CD4-positive, alpha-beta T cell treated with Interleukin-6 for 4 hours (primary cell): Measurements from ENCODE around the gene SYNDIG1.
"Not testable (repeated sequence)": the region's sequence is repeated elsewhere in the genome, so short reads cannot be mapped to it uniquely, and the experiment has no call there.

ENCODE experiments used
- DNase-seq: peaks from one replicate; pipeline ENCODE4 v3.0.0-alpha.2; 2020; ENCODE audit warnings: mixed read lengths

The SYNDIG1 gene

DNA sequence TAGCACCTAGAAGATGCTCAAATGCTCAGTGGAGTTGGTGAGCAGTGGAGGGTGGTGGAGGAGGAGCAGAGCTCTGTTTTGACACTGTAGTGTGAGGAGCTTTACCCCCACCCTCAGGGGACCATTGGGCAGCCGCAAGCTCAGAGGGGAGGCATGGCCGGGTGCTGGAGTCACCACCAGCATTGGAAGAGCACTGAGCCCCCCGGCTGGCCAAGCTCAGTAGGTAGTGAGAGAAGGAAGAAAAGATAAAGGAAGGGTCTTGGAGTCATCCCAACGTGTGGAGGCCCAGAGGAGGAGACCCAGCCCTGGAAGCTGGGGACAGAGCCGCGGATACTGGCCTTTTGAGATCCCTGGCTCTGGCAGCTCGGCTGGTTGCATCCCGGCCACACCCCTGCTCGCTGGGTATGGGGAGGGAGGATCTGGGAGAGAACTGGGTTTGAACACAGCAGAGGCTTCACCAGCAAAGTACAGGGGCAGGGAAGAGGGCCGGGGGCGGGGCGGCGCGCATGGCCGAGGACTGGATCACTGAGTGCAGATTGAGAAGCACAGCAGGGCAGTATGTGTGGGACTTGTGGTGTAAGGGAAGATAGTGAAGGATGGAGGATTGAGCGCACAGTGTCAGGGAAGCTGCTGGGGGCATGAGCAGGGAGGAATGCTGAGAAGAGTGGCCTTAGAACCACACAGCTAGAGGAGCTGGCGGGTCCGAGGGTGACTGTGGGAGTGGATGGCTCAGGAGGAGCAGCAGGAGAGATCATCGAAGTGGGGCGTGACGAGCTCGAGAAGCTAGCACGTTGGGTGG is 24.4 kb downstream of the SYNDIG1 start:
- no peak for DNase-seq

DNA sequence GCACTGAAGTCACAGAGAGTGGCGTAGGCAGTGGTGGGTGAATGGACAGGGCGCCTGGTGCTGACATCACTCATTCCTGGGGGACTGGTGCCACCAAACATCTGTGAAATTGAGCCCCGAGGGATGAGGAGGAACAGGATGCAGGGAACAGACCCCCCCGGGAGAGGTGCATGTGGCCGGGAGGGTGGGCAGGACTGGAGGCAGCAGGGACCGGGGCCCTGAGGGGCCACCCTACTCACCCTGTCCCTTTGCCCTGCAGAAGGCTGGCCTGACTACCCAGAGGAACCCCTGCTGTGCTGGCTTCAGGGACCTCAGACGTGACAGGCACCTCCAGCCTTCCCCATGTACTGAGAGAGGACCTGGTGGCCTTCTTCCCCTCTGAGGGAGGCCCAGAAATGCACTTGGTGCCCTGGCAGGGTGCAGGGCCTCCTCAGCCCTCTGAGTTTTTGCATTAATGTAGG is 25.1 kb downstream of the SYNDIG1 start:
- DNase-seq = no peak

DNA sequence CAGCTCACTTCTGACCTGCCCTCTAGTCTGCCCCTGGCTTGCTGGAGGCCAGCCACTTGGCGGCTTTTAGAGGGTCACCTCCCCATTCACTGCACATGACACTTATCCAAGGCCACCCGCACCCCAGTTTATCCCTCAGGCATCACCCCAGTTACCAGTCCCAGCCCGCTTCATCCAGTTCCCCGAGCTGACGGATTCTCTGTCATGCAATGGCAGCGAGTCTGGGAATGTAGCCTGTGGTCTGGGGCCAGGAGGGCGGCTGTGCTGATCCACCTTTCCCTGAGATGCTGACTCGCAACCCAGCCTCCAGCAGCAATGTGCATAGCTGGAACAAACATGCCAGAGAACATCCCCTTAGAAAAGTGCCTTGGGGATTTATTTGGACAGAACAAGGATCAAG is 25.8 kb downstream of the SYNDIG1 start:
- no peak for DNase-seq

DNA sequence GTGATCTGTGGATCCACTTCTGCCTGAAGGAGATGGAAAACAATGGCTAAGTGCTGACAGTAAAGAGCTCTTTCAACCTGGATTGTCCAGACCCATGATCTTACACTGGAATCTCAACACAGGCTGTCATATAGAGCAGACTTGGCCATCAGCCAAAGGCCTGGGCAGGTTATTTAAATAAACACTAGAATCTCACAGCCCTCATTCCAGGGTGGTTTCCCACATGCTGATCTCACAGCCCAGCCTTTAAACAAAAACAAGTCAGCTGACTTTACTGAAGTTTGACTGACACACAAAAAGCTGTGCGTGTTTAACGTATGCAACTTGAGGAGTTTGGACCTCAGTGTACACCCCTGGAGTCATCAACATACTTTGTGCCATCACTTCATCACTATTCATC is 28.4 kb downstream of the SYNDIG1 start:
- DNase-seq = no peak

DNA sequence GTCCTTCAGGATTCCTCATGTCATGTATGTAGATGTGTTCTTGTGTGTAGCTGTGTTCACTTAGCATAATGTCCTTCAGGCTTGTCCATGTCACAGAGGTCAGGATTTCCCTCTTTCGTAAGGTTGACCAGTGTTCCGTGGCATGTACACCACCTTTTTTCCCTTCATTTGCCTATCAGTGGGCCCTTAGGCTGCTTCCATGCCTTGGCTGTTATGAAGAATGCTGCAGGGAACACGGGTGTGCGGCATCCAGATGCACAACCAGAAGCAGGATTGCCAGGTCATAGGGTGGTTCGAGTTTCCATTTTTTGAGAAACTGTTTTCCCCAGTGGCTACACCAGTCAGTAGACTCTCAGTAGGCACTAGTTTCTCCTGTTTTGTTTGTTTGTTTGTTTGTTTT is 29.2 kb downstream of the SYNDIG1 start:
- no peak for DNase-seq

DNA sequence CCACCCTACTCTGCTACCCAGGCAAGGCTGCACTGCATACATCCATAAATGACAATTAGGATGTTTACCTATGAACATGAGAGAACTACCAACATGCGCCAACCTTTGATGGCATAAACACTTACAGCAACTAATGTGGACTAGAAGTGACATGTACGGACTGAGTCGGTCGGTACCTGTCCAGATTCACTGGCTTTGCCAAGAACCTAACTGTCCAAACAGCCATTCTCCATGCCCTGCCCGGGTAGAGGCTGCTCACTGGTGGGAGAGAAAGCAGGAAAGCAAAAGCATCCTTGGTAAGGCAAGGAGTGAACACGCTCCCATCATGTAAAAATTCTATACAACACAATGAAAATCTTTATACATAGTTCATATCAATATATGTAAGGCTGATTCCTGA is 30.0 kb downstream of the SYNDIG1 start:
- no peak for DNase-seq

DNA sequence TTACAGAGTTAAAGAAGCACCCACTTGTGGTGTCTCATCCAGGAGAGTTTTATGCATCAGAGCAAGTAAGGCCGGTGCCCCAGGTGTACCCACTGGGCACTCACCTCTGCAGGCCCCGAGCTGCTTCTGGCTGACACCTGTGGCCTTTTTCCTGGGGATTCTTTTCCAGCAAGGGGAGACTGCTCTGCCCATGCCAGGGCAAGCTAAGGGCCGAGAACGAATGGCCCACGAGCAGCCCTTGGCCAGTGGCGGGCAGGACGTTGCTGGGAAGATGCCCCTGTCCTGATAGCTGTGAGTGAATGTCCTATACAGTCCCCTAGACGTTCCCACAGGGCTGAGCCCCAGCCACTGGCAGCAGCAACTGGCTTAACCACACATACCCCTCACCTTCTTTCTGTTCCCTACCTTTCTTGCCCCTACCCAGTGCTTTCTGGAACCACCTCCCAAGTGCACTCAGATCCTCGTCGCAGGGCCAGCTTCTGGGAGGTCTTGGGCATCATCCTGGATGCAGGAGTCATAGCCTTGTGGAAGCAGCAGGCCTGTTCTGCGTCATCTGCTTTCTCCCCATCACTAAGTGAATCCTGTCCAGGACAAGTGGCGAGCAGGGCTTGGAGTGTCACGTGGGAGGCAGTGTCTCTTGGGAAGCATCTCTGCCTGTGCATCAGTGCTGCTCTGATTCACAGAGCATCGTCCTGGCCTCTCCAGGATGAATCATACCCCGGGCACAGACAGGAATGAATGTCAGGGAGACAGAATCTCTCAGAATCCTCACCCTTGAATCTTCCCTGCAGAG is 32.5 kb downstream of the SYNDIG1 start:
- no peak for DNase-seq

DNA sequence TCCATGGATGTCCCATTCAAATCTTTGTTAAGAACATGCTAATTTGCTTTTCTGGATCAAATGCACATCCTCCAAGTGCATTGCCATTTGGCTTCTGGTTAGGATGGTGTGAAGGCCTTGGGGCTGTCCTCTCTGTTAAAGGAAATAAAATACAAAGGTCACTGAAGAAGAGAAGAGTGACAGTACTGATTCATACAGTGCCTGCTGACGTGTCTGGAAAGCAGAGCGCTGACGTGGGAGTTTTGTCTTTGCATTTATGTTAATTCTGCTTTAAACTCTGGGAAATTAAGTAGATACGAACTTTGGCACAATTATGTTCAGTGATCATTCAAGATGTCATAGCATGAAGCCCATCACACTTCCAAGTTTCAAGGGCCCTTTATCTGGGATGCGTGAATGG is 33.2 kb downstream of the SYNDIG1 start:
- DNase-seq = no peak

DNA sequence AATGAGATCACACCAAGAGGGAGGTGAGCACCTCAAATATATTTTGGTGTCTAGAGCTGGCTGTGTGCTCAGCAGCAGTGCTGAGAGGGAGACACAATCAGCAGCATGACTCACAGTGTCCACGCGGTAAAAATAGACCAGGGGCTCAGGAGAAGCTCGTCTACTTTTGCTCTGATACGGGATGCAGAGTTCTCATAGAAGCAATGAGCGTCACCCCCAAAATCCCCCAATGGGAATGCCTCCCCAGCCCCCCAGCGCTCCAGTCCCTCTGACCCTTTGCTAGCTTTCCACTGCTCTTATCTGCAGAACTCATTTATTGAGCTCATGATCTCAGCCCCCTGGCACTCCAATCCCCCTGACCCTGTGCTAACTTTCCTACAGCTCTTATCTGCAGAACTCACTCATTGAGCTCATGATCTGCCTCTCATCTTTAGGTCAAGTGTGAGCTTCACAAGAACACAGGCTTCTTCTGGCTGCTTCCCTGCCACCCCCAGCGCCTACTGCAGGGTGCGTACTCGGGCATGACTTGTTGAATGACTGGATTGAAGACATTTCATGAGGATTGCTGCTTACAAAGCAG is 34.0 kb downstream of the SYNDIG1 start:
- no peak for DNase-seq

DNA sequence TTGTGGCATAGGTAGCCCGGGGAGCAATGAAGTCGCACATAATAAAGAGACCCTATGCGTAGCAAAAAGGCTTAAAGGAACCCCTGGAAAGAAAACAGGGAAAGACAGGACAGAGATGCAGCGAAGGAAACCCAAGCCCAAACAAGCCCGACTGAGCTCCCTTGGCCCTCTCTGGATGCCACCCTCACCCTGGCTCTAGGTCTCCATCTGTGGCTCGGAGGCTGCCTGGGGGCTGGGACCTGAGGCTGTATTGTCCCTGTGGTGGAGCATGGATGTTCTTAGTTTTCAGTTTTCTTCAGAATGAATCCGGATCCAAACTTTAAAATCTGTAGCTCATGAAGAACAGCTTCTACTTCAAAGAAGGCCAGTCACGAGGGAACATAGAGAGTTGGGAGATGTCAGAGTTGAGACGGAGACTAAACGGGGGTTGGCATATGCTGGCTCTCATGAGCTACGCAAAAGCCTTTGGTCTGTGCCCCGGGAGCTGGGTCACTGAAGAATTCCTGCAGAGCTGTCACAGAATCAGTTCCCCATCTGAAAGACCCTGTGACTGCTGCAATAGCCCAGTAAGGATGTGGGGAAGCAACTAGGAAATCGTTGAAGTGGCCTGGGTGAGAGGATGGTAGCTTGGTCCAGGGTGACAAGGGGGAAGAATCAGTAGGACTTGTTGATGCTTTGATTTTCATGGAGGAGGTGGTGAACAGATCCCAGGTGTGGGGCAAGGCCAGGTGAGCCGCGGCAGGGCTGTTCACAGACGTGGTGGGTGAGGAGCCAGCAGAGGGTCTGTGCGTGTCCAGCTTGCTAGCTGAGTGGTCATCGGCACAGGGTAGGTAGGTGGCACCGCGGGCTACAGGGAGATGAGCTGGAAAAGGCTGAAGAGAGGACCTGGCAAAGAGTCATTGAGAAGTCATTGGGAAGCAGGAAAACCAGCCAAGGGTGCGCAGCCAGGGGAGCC is 35.2 kb downstream of the SYNDIG1 start:
- DNase-seq = no peak

DNA sequence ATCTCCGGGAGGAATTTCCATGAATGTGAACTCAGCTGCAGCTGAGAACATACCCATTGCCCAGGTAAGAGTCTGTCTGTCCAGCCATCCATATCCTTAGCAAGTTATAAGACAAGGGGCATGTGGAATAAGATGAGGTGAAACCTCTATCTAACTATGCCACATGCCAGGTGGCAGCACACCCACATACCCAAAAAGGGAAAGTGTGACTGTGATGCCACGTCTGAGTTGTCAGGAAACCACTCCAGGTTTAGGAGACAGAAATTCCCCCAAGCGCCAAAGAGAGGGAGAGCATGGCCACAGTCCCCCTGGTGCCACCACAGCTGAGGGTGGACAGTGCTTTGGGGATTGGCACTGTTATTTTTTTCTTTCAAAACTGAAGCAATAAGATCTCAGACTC is 36.7 kb downstream of the SYNDIG1 start:
- DNase-seq = no peak

DNA sequence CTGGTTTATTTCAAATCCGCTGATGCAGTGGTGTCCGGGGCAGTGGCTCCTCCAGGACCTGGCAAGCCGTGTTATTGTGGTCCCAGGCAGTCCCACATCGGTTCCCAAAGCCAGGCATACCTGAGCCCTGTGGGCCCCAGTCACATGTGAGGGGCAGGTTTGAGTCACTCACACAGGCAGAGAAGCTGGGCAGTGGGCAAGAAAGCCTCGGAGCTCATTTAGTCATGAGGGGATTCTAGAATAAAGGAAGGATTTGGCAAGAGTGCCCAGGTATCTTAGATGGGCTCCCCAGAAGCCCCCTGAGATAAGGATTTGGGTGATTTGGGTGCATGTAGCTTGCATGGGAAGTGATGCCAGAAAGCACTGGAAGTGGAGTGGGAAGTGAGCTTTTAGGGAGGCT is 37.3 kb downstream of the SYNDIG1 start:
- DNase-seq = no peak

DNA sequence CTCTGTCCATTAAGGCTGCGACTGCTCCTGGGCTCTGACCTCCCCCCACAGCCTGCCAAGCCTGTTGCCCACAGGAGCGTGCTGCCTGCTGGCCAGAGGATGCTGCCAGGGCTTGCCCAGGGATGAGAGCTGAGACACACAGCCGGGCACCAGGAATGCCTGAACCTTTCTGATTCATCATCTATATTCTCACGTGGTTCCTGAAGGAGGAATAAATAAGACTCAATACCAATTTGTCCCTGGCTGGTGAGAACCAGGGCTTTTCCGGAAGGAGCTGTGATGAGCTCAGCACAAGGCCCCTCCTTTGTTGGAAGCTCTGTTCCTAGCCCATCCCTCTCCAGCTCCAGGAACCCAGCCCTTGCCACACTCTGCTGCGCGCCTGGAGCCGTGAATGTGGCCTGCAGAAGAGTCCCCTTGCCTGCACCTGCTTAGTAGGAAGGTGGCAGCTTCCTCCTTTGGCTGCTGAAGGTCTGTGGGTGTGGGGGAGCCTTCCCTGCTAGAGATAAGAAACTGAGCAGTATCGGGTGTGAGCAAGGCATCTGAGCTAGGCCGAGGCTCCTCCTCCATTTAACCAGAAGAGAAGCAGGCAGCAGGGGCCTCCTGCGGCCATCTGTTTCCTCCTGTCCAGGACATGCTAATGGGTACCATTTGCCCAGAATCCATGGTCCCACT is 37.9 kb downstream of the SYNDIG1 start:
- no peak for DNase-seq

DNA sequence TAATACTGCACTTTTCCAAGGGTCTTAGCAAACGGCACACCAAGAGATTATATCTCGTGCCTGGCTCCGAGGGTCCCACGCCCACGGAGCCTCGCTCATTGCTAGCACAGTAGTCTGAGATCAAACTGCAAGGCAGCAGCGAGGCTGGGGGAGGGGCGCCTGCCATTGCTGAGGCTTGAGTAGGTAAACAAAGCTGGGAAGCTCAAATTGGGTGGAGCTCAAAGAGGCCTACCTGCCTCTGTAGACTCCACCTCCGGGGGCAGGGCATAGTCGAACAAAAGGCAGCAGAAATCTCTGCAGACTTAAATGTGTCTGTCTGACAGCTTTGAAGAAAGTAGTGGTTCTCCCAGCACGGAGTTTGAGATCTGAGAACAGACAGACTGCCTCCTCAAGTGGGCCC is 43.0 kb downstream of the SYNDIG1 start:
- DNase-seq = not testable (repeated sequence)

DNA sequence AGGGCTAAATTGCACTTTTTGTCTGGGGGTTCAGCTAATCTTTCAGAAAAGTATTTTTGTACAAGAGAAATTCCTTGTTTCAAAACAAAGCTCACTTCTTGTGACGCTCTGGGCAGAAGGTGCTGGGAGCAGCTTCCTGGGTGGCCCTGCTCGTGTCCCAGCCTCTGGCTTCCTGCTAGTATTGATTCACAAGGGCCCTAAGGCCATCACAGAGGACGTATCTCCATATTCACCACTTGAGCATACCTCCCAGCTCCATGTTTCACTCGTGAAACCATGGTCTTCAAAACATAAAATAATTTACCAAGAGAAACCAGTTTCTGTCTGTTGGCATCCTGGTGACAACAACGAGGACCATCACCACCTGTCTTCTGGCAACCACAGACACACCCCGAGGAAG is 49.1 kb downstream of the SYNDIG1 start:
- DNase-seq = no peak

DNA sequence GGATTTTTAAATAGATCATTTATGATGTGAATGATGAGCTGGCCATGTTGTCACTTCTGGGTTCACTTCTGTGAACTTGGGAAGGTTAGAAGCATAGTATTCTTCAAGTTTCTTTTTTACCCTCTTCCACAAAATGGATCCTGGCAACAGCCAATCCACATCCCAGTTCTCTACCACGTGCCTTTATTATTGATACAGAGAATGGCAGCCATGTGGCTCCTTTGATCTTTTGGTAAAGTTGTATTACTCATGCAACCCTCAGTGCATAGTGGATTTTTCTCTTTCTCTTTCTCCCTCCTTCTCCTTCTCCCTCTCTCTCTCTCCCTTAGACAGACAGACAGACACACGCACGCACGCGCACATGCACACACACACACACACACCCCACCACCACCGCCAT is 50.0 kb downstream of the SYNDIG1 start:
- no peak for DNase-seq

DNA sequence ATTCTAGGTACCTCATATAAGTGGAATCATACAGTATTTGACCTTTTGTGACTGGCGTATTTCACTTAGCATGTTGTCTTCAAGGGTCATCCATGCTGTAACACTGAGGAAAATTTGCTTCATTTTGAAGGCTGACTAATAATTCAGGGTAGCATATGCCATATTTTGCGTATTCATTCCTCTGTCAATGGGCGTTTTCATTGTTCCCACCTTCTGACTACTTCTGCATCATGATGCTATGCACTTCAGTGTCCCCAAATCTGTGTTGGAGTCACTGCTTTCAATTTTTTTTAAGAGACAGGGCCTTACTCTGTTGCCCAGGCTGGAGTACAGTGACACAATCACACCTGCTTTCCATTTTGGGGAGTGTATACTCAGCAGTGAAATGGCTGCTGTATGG is 51.6 kb downstream of the SYNDIG1 start:
- DNase-seq = no peak

DNA sequence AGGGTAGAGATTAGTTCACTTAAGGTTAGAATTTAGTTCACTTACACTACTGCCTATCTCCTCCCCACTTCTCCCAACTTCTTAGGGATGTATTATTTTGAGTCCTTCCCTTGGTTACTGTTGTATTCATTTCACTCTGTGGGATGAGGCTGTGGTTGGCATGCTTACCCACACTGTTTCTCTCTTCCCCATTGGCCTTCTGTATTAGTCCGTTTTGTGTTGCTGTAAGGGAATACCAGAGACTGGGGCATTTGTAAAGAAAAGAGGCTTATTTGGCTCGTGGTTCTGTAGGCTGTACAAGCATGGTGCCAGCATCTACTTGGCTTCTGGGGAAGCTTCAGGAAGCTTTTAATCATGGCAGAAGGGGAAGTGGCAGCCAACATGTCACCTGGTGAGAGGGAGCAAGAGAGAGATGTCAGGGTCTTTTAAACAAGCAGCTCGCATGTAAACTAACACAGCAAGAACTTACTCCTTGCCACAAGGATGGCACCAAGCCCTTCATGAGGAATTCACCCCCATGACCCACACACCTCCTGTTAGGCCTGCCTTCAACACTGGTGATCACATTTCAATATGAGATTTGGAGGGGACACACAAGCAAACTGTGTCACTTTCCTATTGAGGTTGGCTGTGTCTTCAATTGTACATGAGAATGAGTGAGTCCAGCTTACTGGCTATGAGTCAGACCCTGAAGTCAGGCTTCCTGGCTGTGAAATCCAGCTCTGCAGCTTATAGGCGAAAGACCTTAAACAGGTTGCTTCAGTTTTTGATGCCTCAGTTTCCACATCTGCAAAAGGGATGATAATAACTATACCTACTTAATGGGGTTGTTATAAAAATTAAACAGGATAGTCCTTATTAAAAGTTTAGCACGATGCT is 53.3 kb downstream of the SYNDIG1 start:
- DNase-seq = no peak

DNA sequence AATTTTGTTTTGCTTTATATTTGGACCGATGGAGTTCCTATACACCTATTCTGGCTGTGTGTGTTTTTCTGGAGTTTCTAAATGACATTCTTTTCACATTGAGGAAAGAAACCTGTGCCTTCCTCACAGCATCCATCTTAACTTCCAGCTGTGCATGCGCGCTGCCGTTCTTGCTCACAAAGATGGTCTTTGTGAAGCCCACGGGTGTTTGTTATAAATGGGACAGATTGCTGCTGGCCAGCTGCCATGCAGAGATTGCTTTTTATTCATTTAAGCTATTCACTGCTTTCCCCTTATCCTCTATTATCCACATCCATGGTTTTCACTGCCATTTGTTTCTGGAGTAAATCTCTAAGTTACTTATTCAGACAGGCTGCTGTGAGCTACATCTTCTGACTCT is 54.2 kb downstream of the SYNDIG1 start:
- no peak for DNase-seq

DNA sequence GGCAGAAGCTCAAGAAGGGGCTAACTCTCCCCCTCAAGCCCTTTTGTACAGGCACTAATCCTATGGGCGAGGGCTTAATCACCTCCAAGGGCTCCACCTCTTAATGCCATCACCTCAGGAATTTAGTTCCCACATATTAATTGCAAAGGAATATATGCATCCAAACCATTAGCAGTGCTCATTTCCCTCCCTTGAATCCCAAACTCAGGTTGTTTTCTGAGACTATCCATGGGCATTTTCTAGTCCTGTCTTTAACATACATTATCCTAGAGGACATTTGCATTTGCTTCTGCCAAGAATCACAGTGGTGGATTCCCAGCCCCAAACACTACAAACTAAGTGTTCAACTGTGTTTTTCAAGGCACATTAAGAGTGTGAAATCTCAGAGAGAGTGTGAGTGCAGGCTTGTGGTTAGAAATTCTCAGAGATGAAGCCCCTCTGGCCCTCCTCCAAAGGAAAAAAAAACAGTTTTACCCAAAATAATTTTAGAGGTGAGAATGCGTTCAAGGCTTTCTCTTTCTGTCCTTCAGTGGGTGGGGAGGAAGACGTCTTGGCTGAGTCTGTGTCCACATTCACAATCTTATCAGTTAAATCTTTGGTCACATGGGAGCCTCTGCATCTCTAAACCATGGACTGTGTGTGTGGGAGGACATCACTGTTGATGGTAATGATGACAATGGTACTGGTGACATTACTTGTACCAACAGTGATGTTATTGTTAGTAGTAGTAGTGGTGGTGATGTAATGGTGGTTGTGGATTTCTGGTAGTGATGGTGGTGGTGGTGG is 59.3 kb downstream of the SYNDIG1 start:
- no peak for DNase-seq
